Measurements from ENCODE around the gene VPS13A.
"Not testable (repeated sequence)": the region's sequence is repeated elsewhere in the genome, so short reads cannot be mapped to it uniquely, and the experiment has no call there.

The VPS13A gene

DNA sequence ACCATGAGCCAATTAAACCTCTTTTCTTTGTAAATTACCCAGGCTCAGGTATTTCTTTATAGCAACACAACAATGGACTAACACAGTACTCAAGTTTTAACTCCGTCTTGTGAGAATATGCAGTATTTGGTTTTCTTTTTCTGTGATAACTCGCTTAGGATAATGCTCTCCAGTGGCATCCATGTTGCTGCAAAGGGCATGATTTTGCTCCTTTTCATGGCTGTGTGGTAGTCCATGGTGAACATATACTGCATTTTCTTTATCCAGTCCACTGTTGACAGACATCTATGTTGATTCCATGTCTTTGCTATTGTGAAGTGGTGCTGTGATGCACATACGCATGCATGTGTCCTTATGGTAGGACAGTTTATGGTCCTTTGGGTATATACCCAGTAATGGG is 10.9 kb downstream of the VPS13A start:
- no peak for DNase-seq (ENCODE audit: low read depth)

DNA sequence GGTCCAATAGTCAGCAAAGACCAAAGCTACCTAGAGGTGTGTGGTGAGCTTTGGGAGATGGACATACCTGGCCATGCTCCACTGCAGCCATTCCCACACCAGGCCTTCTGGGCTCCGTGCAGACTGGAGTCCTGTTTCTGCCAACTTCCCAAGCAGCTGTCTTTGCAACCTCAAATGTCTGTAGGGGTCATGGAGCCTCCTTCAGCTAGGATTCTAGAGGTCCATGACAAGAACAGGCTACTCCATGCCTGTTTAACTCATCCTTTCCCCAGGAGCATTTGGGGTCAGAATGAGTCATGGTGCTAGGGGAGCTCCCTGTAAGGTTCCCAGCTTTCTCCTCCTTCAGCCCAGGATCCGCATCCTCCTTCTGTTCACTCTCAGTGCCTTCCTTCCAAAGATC is 17.1 kb downstream of the VPS13A start:
- no peak for DNase-seq (ENCODE audit: low read depth)

DNA sequence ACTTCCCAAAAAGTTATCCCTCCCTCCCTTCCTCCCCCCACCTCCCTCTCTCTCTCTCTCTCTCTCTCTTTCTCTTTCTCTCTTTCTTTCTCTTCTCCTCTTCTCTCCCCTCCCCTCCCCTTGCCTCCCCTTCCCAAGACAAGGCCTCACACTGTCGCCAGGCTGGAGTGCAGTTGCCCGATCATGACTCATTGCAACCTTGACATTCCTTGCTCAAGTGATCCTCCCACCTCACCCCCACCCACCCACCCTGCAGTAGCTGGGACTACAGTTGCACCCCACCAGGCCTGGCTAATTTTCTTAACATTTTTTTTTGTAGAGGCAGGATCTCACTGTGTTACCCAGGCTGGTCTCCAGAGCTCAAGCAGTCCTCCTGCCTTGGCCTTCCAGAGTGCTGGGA is 32.8 kb downstream of the VPS13A start:
- no peak for DNase-seq (ENCODE audit: low read depth)

DNA sequence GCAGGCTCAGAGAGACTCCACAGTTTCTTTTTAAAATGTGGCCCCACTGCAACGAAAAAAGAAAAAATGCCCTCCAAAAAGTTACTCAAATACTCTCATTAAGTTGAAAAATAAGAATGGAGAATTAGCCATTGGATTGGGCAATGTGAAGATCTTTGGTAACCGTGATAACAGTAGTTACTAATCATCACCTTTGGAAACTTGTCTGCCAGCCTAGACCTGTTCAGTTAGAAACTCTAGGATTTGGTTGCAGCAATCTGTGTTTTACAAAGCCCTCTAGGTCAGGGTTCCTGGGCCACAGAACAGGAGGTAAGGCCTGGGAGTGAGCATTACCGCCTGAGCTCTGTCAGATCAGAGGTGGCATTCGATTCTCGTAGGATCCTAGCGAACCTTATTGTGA is 34.2 kb downstream of the VPS13A start:
- DNase-seq (ENCODE audit: low read depth) = no peak

DNA sequence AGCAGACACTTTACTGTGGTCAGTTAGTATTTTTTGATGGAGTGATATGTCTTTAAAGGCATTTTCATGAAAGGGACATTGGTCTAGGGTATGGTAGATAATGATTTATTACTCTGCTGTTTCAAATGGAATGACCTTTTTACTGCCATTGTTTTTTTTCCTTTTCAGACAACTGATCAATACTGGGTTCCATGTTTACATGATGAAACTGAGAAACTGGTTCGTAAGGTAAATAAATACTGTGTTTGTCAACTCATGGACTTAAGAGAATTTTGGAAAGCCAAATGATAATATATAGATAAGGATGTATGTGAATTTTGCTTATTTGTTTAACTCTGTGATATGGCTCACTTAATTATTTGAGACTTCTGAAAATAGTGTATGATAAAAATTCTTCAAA is 35.5 kb downstream of the VPS13A start:
- no peak for DNase-seq (ENCODE audit: low read depth)

DNA sequence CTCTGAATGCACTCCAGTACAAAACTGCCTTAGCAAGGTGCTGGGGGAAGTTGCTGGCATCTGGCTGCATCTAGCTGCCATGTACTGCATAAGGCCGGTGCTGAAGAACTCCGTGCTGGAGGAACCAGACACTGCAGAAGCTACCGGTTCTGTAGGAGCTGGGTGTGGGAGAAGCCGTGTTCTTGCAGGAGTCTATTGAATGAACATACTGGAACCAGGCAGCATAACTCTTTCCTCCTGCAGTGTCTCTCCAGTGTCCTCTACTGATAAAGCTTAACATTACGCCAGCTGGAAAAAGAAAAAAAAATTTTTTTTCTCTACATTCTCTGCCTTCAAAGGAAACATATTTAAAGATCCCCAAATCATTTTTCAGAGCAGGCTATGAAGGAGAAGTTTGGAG is 38.5 kb downstream of the VPS13A start:
- DNase-seq (ENCODE audit: low read depth) = no peak

DNA sequence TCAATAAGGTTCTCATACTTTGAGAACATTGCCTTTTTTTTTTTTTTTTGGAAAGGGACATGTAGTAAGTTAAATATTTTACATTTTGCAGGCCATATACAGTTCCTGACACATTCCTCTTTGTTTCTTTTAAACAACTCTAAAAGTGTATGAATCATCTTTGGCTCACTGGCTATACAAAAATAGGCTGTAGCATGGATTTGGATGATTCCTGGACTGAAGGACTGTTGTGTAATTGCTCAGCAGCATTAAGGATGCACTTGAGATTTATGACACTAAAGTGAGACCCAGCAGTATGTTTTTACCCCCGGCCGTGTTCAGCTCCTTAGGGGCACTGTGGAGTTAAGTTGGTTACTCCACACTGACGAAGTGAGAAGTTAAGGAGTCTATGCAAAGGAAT is 41.3 kb downstream of the VPS13A start:
- no peak for DNase-seq (ENCODE audit: low read depth)

DNA sequence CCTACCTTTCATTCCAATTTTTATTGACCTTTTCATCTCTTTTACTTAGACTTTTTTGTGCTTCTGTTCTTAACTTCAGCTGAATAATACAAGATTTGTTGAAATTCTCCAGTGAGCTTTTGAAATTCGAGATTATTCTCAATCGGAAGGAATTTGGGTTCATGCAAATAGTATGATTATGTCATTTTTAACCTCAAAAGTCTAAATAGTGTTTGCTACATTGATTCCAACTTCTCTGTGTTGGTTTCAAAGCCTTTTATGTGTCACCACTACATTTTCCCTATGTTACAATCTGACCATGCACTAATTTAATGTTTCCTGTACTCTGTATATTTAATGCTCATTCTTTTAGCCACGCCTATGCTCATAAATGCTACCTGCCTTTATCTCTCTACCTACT is 44.1 kb downstream of the VPS13A start:
- no peak for DNase-seq (ENCODE audit: low read depth)

DNA sequence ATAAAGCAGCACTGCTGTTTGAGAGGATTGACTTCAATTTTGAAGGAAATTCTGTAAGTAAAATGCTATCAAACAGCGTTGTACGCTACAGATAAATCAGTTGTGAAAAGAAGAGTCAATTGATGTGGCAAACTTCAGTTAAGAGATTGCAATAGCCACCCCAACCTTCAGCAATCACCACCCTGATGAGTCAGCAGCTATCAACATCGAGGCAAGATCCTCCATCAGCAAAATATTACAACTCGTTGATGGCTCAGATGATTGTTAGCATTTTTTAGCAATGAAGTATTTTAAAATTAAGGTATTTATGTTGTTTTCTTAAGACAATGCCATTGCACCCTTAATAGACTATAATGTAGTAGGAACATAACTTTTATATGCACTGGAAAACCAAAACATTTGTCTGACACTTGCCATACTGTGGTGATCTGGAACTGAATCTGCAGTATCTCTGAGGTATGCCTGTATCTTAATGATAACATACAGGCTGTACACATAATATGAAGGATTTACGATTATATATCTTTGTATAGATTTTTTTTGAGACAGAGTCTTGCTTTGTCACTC is 47.5 kb downstream of the VPS13A start:
- DNase-seq (ENCODE audit: low read depth) = no peak

DNA sequence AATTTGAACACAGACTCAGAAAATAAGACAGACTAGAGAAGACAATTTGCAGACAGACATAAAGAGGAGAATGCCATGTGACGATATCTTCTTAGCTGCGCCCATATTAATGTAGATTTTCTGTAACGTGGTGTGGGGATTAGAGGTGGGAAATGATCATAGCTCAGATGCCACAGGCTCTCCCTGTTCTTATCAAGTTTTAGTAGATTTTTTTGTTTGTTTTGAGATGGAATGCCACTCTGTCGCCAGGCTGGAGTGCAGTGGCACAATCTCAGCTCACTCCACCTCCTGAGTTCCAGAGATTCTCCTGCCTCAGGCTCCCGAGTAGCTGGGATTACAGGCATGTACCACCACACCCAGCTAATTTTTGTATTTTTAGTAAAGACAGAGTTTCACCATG is 59.4 kb downstream of the VPS13A start:
- no peak for DNase-seq (ENCODE audit: low read depth)

DNA sequence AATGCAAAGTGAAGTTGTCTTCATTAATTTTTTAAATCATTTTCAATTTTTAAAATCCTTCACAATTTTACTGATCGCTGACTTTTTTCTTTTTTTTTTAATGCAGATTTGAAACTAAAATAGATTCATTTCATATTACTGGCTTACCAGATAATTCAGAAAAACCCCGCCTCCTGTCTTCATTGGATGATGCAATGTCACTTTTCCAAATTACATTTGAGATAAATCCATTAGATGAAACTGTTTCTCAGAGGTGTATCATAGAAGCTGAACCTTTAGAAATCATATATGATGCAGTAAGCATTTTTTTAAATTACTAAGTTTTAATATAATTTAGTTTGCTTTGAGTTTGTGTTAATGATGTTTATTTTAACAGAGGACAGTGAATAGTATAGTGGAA is 60.6 kb downstream of the VPS13A start:
- DNase-seq (ENCODE audit: low read depth) = no peak

DNA sequence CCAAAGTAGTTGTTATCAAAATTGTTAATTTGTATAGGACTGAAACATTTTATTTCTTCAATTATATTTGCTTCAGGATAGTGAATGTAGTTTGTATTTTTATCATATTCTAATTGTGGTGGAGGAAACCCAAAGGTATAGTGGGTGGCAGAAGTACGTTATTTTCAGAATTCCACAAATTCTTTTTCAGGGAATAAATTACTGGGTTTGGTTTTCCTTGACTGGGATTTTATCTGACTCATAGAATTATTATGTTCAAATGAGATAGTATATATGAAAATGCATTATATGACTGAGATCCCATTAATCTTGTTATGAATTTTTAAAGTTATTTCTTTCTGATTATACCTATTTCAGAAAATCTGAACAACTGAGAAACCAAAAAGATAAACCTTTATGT is 73.7 kb downstream of the VPS13A start:
- no peak for DNase-seq (ENCODE audit: low read depth)

DNA sequence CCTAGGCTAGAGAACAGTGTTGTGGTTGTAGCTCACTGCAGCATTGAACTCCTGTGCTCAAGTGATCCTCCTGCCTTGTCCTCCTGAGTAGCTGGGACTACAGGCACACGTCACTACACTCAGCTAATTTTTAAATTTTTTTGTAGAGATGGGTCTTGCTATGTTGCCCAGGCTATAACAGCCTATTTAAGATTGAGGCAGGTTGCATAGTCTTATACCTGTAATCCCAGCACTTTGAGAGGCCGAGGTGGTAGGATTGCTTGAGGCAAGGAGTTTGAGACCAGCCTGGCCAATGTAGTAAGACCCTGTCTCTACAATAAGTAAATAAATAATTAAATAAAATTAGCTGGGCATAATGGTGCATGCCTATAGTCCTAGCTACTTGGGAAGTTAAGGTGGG is 79.9 kb downstream of the VPS13A start:
- DNase-seq (ENCODE audit: low read depth) = no peak

DNA sequence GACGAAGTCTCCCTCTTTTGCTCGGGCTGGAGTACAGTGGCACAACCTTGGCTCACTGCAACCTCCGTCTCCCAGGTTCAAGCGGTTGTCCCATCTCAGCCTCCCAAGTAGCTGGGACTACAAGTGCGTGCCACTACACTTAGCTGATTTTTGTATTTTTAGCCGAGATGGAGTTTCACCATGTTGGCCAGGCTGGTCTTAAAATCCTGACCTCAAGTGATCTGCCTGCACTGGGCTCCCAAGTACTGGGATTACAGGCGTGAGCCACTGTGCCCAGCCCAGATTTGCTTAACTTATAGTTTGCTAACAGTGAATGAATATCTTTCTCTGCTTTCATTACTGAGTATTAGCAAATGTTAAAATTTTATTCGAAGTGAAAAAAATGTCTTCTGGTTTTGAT is 84.3 kb downstream of the VPS13A start:
- no peak for DNase-seq (ENCODE audit: low read depth)

DNA sequence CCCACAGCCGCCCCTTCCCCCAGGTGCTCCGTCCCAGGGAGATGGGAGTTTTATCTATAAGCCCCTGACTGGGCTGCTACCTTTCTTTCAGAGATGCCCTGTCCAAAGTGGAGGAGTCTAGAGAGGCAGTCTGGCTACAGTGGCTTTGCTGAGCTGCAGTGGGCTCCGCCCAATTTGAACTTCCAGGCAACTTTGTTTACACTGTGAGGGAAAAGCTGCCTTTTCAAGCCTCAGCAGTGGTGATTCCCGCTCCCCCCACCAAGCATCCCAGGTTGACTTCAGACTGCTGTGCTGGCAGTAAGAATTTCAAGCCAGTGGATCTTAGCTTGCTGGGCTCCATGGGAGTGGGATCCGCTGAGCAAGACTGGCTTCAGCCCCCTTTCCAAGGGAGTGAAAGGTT is 90.4 kb downstream of the VPS13A start:
- not testable (repeated sequence) for DNase-seq (ENCODE audit: low read depth)

DNA sequence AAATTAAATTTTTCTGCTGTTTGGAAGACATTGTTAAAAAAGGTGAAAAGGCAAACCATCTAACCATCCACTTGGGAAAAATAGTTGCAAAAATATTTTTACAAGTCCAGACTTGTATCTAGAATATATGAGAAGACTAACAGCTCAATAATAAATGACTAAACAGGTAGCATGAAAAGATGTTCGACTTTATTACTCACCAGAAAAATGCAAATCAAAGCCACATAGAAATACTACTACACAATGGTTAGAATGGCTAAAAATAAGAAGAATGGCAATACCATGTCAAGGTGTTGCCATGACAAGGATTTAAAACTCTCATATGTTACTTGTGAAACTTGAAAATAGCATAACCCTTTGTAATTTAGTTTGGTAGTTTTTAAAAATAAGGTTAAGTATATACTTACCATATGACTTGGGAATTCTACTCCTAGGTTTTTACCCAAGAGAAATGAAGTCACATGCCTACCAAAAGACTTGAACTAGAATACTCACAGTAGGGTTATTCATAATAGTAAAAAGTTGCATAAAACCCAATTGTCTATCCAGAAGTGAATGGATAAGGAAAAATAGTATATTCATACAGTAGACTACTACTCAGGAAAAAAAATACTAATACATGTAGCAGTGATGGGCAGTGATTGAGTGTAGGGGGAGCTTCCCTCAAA is 93.8 kb downstream of the VPS13A start:
- DNase-seq (ENCODE audit: low read depth) = no peak

DNA sequence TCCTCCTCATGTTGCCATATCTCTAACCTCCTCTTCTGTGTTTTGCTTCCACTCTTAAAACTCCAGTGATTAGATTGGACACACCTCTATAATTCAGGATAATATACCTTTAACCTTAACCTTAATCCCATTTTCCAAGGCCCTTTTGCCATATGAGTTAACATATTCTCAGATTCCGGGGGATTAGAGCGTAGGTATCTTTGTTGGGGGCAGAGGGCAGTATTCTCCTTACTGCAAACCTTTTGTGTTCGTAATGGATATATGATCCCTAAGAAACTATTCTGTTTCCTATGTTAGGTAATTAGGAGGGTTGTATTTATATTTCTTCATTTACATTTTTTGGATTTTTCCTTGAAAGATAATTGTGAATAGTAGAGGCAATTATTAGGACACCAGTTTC is 99.5 kb downstream of the VPS13A start:
- no peak for DNase-seq (ENCODE audit: low read depth)

DNA sequence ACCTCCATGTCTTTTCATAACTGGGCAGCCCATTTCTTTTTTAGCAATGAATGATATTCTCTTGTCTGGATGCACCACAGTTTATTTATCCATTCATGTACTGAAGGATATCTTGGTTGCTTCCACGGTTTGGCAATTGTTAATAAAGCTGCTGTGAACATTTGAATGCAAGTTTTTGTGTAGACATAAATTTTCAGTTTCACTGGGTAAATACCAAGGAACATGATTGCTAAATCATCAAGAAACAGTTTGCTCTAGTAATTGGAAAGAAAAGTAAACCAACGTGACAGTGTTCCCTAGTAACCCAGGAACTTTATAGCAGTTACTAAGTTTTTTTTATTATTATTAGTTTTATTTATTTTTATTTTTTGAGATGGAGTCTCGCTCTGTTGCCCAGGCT is 100.4 kb downstream of the VPS13A start:
- DNase-seq (ENCODE audit: low read depth) = no peak

DNA sequence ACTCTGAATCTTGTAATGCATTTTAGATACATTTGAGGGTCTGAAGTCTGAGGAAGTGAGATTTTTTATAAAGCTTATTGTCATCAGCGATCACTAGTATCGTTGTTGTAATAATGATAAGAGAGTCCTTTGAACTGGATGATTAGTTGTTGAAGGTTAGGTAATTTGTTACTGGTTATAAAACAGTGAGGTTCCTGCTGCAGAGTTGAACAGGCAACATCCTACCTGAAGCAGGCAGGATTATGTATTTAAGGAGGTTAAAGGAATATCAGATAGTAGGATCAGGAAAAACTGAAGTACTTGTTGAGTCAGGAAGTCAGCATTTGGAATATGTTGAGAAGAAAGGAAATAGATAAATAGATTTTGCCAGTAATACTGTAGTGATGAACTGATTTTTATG is 106.7 kb downstream of the VPS13A start:
- no peak for DNase-seq (ENCODE audit: low read depth)

DNA sequence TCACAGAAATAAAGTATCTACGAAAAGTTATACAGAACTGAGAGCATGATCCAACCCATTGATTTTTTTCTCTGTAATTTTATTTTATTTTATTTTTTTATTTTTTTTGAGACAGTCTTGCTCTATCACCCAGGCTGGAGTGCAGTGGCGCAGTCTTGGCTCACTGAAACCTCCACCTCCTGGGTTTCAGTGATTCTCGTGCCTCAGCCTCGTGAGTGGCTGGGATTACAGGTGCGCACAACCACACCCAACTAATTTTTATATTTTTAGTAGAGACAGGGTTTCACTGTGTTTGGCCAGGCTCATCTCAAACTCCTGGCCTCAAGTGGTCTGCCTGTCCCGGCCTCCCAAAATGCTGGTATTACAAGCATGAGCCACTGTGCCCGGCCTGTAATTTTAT is 107.3 kb downstream of the VPS13A start:
- DNase-seq (ENCODE audit: low read depth) = no peak

DNA sequence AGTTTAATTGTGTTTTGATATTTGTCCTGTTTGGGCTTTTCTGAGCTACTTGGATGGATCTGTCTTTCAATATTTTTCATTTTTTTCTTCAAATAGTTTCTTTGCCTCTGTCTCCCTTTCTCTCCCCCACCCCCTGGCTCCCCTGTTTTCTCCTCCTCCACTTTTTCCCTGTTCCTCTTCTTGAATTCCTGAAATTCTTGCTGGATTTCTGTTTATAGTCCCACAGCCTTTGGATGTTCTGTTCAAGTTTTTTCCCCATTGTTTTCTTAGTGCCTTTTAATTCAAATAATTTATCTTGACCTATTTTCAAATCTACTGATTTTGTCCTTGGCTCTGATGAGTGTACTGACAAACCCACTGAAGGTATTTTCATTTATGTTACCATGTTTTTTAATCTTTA is 113.0 kb downstream of the VPS13A start:
- DNase-seq (ENCODE audit: low read depth) = no peak

DNA sequence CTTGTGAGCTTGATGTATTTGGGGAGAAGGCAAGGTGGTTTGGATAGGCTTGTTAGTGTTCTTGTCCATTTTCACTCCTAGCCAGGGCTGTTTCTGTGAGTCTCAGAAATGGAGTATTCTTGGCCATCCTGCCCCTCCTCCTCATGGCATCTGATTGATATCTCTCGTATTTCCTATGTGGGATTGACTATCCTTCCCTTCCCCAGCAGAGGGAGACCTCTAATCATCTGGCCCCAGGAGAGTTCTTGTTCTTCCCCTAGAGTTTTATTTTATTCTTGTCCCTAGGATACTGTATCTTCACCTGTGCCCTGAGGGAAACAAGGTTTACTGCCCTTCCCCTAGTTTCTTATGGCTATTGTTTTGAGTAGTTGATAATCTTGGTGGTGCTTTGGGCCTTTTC is 114.4 kb downstream of the VPS13A start:
- DNase-seq (ENCODE audit: low read depth) = no peak

DNA sequence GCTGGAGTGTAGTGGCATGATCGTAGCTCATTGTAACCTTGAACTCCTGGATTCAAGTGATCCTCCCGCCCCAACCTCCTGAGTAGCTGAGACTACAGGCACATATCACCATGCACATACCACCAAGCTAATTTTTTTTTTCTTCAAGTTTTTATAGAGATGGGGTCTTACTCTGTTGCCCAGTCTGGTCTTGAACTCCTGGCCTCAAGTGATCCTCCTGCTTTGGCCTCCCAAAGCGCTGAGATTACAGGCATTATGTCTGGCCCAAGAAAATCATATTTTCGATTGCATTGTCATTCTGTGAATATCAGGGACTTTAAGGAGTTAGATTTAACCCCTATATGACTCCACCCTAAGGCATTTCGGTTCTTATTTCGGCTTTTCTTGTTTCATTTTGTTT is 116.6 kb downstream of the VPS13A start:
- no peak for DNase-seq (ENCODE audit: low read depth)

DNA sequence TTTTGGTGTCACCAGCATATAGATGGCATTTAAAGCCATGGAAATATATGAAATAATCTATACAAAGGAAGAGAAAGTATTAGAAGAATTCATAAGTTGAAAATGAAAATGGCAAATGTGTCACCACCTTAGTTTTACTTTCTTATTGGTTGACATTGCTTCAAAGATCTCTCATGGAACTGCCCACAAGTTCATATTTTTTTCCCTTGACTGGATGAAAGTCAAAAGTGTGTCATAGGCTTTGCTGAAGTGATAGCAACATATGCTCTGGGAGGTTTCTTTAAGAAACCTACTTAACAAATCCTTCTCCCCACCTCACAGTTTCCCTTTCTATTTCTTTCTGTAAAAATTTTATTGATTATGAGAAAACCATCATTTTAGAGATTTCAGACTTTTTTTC is 127.2 kb downstream of the VPS13A start:
- no peak for DNase-seq (ENCODE audit: low read depth)
